SK-N-MC (cell line): Measurements from ENCODE around the gene ZNF565.
"Not testable (repeated sequence)": the region's sequence is repeated elsewhere in the genome, so short reads cannot be mapped to it uniquely, and the experiment has no call there.

Experiments used
- DNase-seq: peaks from one replicate; pipeline ENCODE4 v3.0.0-alpha.2; 2011; ENCODE audit warnings: low read depth, low spot score
- H3K27ac ChIP-seq: fragments of 200-600 bp; sonication (generic); 2 replicates; pipeline ENCODE4 v1.5.1; 2016; ENCODE audit warnings: mixed run types
- H3K36me3 ChIP-seq: fragments of 200-600 bp; sonication (generic); 2 replicates; pipeline ENCODE4 v1.6.1; 2017; ENCODE audit warnings: antibody characterized with exemption, low read length, mixed read lengths; ENCODE audit not compliant: insufficient read depth
- H3K4me3 ChIP-seq: fragments of 200-600 bp; sonication (generic); 2 replicates; pipeline ENCODE4 v1.5.1; 2016
- H3K9ac ChIP-seq: fragments of 200-600 bp; sonication (generic); 2 replicates; pipeline ENCODE4 v1.8.0; 2017; ENCODE audit warnings: mixed run types, mixed read lengths; ENCODE audit not compliant: insufficient read length
- H3K9me3 ChIP-seq: fragments of 200-600 bp; sonication (generic); 2 replicates; pipeline ENCODE4 v1.6.1; 2017; ENCODE audit warnings: low read depth, mild to moderate bottlenecking, antibody characterized with exemption, low read length, moderate library complexity, mixed read lengths
- EZH2 ChIP-seq: fragments of 200-600 bp; sonication (generic); IDR thresholded peaks from one replicate; pipeline ENCODE4 v1.6.1; 2017; ENCODE audit warnings: antibody characterized with exemption
- FOXP2 ChIP-seq: optimal IDR thresholded peaks from 2 replicates; pipeline ENCODE3; 2011; ENCODE audit warnings: mild to moderate bottlenecking, moderate library complexity; ENCODE audit not compliant: insufficient read depth; ENCODE audit errors: extremely low read length, control extremely low read depth
- POLR2AphosphoS5 ChIP-seq: IDR thresholded peaks from 2 replicates; pipeline ENCODE4 v1.6.1; 2012; ENCODE audit warnings: mild to moderate bottlenecking, low read depth, low read length, borderline replicate concordance

ZNF565 gene

GRCh38 chr19:36252047-36252446, 37.6 kb upstream of the ZNF565 start:
- Histone ChIP-seq H3K4me3 (no peak overlapping the region), H3K36me3 (no peaks in the 10 kb centered on the region), H3K9me3 (no peaks in the 10 kb centered on the region), H3K27ac (no peak overlapping the region), H3K9ac (no peak overlapping the region)
- TF ChIP-seq POLR2AphosphoS5 (no peak), EZH2 (no peak), FOXP2 (no peak)
- no peak for DNase-seq

DNA sequence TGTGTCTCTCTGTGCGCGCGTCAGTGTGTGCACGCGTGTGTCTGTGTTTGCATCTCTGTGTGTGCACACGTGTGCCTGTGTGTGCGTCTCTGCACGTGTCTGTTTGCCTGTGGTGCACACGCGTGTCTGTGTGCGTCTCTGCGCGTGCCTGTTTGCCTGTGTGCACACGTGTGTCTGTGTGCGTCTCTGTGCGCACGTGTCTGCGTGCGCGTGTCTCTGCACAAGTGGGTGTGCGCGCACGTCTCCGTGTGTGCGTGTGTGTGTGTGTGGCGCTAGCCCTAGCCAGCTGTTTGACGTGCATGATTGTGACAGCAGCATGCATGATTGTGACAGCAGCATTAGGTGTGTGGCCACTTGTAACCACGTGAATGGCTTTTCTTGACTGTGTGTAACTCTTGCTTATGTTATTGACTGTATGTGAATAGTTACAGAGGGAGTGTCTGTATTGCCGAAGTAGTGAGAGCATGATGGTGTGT, 31.6 kb upstream of the ZNF565 start:
- H3K36me3 ChIP-seq, result no peaks in the 10 kb centered on the region
- no peak overlapping the region for H3K9ac ChIP-seq
- DNase-seq, result no peak
- H3K27ac ChIP-seq, result no peak overlapping the region
- peak overlapping the region; percentile 33 for H3K4me3 ChIP-seq
- no peaks in the 10 kb centered on the region for H3K9me3 ChIP-seq
- TF ChIP-seq EZH2 (no peak), POLR2AphosphoS5 (no peak), FOXP2 (no peak)

DNA sequence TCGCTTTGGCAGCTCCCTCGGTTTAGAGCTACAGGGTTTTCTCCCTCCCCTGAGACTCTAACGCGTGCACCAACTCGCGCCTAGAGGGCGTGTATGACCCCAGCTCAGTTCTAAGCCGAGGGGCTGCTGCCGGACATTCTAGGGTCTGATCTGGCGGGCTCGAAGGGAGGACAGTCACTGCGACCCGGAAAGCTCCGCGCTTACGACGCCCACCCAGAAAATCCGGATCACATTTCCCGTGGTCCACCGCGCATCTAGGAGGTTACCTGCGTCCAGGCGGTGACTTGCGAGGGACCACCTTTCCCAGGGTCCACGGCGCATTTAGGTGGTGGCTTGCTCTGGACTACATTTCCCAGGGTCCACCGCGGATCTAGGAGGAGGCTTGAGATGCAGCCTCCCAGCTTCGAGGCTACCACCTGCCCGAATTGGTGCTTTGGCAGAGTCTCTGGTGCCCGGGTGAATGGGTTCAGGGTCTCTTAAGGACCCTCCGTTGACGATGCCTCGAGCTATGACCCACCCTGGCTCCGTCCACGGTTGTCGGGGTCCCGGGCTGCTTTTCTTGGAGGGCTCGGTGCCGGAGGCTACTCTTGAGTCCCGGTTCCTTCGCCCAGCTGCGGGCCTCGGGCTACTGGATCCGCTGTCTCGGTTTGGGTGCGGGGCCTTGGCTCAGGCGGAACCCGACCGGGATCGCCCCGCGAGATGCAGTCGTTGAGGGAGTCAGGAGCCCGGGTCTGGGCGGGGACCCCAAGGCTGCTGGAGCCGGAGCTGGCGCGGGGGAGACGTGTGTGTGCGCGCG, 30.9 kb upstream of the ZNF565 start:
- Histone ChIP-seq H3K27ac (no peak overlapping the region), H3K36me3 (no peaks in the 10 kb centered on the region), H3K4me3 (peak overlapping the region; percentile 33), H3K9ac (no peak overlapping the region), H3K9me3 (no peaks in the 10 kb centered on the region)
- no peak for DNase-seq
- TF ChIP-seq POLR2AphosphoS5 (no peak), EZH2 (no peak), FOXP2 (no peak)

DNA sequence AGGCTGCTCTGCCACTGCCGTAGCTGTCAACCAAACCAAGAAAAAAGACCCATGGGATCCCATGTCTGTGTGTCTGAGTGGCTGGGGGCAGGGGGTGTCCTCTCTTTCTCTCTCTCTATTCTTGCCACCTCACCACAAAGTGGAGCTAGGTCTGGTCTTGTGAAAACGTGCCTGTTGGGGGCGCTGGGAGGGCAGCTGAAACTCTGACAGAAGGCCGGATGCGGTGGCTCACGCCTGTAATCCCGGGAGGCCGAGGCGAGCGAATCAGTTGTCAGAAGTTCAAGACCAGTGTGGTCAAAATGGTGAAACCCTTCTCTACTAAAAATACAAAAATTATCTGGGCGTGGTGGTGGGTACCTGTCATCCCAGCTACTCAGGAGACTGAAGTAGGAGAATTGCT, 29.6 kb upstream of the ZNF565 start:
- TF ChIP-seq EZH2, result no peak
- TF ChIP-seq FOXP2, result no peak
- TF ChIP-seq POLR2AphosphoS5, result no peak
- no peak for DNase-seq

GRCh38 chr19:36236946-36237310, 22.5 kb upstream of the ZNF565 start:
- peaks cover 79% of the 10 kb centered on the region for H3K36me3 ChIP-seq
- peaks cover 44% of the 10 kb centered on the region for H3K9me3 ChIP-seq
- H3K27ac ChIP-seq, result no peak overlapping the region
- DNase-seq, result no peak
- no peak overlapping the region for H3K9ac ChIP-seq
- H3K4me3 ChIP-seq, result no peak overlapping the region
- TF ChIP-seq FOXP2, result no peak
- no peak for TF ChIP-seq EZH2

More for the DNA sequence above, 29.6 kb upstream of the ZNF565 start:
- H3K36me3 ChIP-seq, result peaks cover 10% of the 10 kb centered on the region
- no peaks in the 10 kb centered on the region for H3K9me3 ChIP-seq
- H3K4me3 ChIP-seq, result no peak overlapping the region
- no peak overlapping the region for H3K9ac ChIP-seq
- no peak overlapping the region for H3K27ac ChIP-seq

DNA sequence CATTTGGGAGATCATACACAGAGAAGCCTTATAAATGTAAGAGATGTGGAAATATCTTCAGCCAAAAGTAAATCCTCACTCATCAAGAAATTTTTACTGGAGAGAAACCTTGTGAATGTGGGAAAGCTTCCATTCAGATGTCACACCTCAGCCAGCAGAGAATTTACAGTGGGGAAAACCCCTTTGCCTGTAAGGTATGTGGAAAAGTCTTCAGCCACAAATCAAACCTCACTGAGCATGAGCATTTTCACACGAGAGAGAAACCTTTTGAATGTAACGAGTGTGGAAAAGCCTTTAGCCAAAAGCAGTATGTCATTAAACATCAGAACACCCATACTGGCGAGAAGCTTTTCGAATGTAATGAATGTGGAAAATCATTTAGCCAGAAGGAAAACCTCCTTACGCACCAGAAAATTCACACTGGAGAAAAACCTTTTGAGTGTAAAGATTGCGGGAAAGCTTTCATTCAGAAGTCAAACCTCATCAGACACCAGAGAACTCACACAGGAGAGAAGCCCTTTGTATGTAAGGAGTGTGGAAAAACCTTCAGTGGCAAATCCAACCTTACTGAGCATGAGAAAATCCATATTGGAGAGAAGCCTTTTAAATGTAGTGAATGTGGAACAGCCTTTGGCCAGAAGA, 22.0 kb upstream of the ZNF565 start:
- H3K9me3 ChIP-seq, result peaks cover 44% of the 10 kb centered on the region
- DNase-seq, result no peak
- peaks cover 84% of the 10 kb centered on the region for H3K36me3 ChIP-seq
- no peak overlapping the region for H3K9ac ChIP-seq
- TF ChIP-seq POLR2AphosphoS5 (no peak), FOXP2 (no peak), EZH2 (no peak)
- H3K27ac ChIP-seq, result no peak overlapping the region
- no peak overlapping the region for H3K4me3 ChIP-seq

- H3K27ac ChIP-seq, DNase-seq: not testable (repeated sequence)
These were observed 19.2 kb upstream of the ZNF565 start for GRCh38 chr19:36233626-36234025.

GRCh38 chr19:36225219-36225892, 10.9 kb upstream of the ZNF565 start:
- Histone ChIP-seq H3K36me3 (peaks cover 100% of the 10 kb centered on the region), H3K27ac (no peak overlapping the region), H3K9me3 (peaks cover 56% of the 10 kb centered on the region), H3K9ac (no peak overlapping the region), H3K4me3 (no peak overlapping the region)
- TF ChIP-seq POLR2AphosphoS5, result no peak
- no peak for TF ChIP-seq EZH2
- no peak for TF ChIP-seq FOXP2
- DNase-seq, result no peak

More at GRCh38 chr19:36233626-36234025, 19.2 kb upstream of the ZNF565 start:
- not testable (repeated sequence) for H3K4me3 ChIP-seq, H3K9ac ChIP-seq
- Histone ChIP-seq H3K9me3 (peaks cover 55% of the 10 kb centered on the region), H3K36me3 (peaks cover 98% of the 10 kb centered on the region)
